COLO668 (cell line): ENCODE measurements around the gene TMED6.

Experiments used
- DNase-seq: peaks from one replicate; lab custom pipeline; 2025; ENCODE audit not compliant: unreplicated experiment; lab: John Stamatoyannopoulos, UW

Gene TMED6

GRCh38 chr16:69324585-69325253 is 26.9 kb downstream of the TMED6 start:
- DNase-seq = no peak

GRCh38 chr16:69324013-69324531 is 27.5 kb downstream of the TMED6 start:
- peak; percentile 57 for DNase-seq

GRCh38 chr16:69323415-69323814 is 28.2 kb downstream of the TMED6 start:
- DNase-seq = no peak

- DNase-seq = no peak
Observed at GRCh38 chr16:69322343-69322742, 29.2 kb downstream of the TMED6 start.

- no peak for DNase-seq
Observed at GRCh38 chr16:69321080-69321479, 30.5 kb downstream of the TMED6 start.

GRCh38 chr16:69320740-69321073 is 30.9 kb downstream of the TMED6 start:
- DNase-seq = no peak

- DNase-seq = no peak
Observed at GRCh38 chr16:69319826-69320739, 31.5 kb downstream of the TMED6 start.

- DNase-seq = no peak
Observed at GRCh38 chr16:69319381-69319780, 32.2 kb downstream of the TMED6 start.

GRCh38 chr16:69318911-69319289 is 32.7 kb downstream of the TMED6 start:
- DNase-seq = no peak

GRCh38 chr16:69318177-69318910 is 33.2 kb downstream of the TMED6 start:
- peak; percentile 55 for DNase-seq

GRCh38 chr16:69316595-69317034 is 35.0 kb downstream of the TMED6 start:
- DNase-seq = no peak

- no peak for DNase-seq
Observed at GRCh38 chr16:69315486-69316311, 35.9 kb downstream of the TMED6 start.

GRCh38 chr16:69314534-69314933 is 37.1 kb downstream of the TMED6 start:
- DNase-seq = no peak

GRCh38 chr16:69313469-69313868 is 38.1 kb downstream of the TMED6 start:
- DNase-seq = no peak

GRCh38 chr16:69311533-69312387 is 39.8 kb downstream of the TMED6 start:
- DNase-seq = peak; percentile 66

GRCh38 chr16:69310653-69311532 is 40.7 kb downstream of the TMED6 start, which contains the start of gene VPS4A:
Gene VPS4A (plus strand): TSS chr16:69311350. CDS start chr16:69311512, 162 bp downstream.
- DNase-seq = peak; percentile 97

- DNase-seq = no peak
Observed at GRCh38 chr16:69309316-69309715, 42.3 kb downstream of the TMED6 start.

- no peak for DNase-seq
Observed at GRCh38 chr16:69307856-69308255, 43.7 kb downstream of the TMED6 start.

GRCh38 chr16:69307091-69307490 is 44.5 kb downstream of the TMED6 start:
- no peak for DNase-seq
